ENCODE results near the gene EIF2AK2. TPM values are rescaled to one million over a fixed set of nuclear protein-coding genes. Genes with fewer than 3 reads are reported as not detected.
A peak's percentile ranks its signal among the peaks of the same experiment; 100 is the strongest.

EIF2AK2 gene
- total and polyA plus RNA-seq, 10 of the 15 experiments (the other 5 are each of a cell fraction or from before 2014, with no cell fraction given): 16.2 to 81.4 (median 63.3) TPM

GRCh38 chr2:37196320-37197195 is 39.8 kb upstream of the EIF2AK2 start, which contains the start of gene CEBPZOS (continued):
- TF ChIP-seq ZNF592 (IDR thresholded peaks at IDR 0.05) (no peak), ZZZ3 (IDR thresholded peaks at IDR 0.05; ENCODE audit: control insufficient read depth, insufficient read length, low read depth) (no peak), ZNF217 (IDR thresholded peaks at IDR 0.05) (0 out of 2 replicates have a peak, but pooled peaks have one; percentile 25), EP300 (IDR thresholded peaks at IDR 0.05; ENCODE audit: borderline replicate concordance in 1 of 2, control insufficient read depth in 1 of 2, low read depth in 2 of 2, low read length in 2 of 2) (no peak), FOXM1 (IDR thresholded peaks at IDR 0.05; ENCODE audit: low read depth, low read length) (no peak), FOS (IDR thresholded peaks at IDR 0.05; ENCODE audit: borderline replicate concordance, extremely low read depth, insufficient read length) (no peak), ZBTB40 (IDR thresholded peaks at IDR 0.05; ENCODE audit: borderline replicate concordance) (peak; percentile 70; the same call in 1 of the 2 replicates), SMC3 (IDR thresholded peaks at IDR 0.05; ENCODE audit: borderline replicate concordance, low read length) (no peak), TCF12 (IDR thresholded peaks at IDR 0.05; ENCODE audit: low read depth, low read length) (no peak), KLF5 (IDR thresholded peaks at IDR 0.05; ENCODE audit: partially characterized antibody) (no peak), WRNIP1 (IDR thresholded peaks at IDR 0.05; ENCODE audit: borderline replicate concordance, low read depth, low read length) (no peak), RCOR1 (conservative IDR thresholded peaks at IDR 0.05; ENCODE audit: low read depth, low read length) (no peak), RB1 (IDR thresholded peaks at IDR 0.05; ENCODE audit: borderline replicate concordance) (no peak)
- TF ChIP-seq, protein P1, sequence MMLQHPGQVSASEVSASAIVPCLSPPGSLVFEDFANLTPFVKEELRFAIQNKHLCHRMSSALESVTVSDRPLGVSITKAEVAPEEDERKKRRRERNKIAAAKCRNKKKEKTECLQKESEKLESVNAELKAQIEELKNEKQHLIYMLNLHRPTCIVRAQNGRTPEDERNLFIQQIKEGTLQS (IDR thresholded peaks at IDR 0.05; ENCODE audit: borderline replicate concordance, extremely low read depth, low read depth, low read length): no peak
- TF ChIP-seq, protein P2, sequence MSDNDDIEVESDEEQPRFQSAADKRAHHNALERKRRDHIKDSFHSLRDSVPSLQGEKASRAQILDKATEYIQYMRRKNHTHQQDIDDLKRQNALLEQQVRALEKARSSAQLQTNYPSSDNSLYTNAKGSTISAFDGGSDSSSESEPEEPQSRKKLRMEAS (IDR thresholded peaks at IDR 0.05; ENCODE audit: low read depth, low read length): peak; percentile 70
- TF ChIP-seq, protein P3, sequence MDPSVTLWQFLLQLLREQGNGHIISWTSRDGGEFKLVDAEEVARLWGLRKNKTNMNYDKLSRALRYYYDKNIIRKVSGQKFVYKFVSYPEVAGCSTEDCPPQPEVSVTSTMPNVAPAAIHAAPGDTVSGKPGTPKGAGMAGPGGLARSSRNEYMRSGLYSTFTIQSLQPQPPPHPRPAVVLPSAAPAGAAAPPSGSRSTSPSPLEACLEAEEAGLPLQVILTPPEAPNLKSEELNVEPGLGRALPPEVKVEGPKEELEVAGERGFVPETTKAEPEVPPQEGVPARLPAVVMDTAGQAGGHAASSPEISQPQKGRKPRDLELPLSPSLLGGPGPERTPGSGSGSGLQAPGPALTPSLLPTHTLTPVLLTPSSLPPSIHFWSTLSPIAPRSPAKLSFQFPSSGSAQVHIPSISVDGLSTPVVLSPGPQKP (IDR thresholded peaks at IDR 0.05; ENCODE audit: low read depth, low read length): no peak

Data from GM12878 (cell line).